A549 treated with AZD2906 at 1 μM for 4 hours (cell line): ENCODE measurements around the gene PLEKHG7. TPM values are rescaled to one million over a fixed set of nuclear protein-coding genes. Genes with fewer than 3 reads are reported as not detected.

ENCODE experiments used
- total RNA-seq: library from RNA; stranded (reverse); fragments of 200-300 nt; extraction: Qiagen RNA extraction; gene quantifications from 5 replicates; pipeline ENCODE4 v1.2.3, GENCODE V29; 2022

PLEKHG7 gene, protein sequence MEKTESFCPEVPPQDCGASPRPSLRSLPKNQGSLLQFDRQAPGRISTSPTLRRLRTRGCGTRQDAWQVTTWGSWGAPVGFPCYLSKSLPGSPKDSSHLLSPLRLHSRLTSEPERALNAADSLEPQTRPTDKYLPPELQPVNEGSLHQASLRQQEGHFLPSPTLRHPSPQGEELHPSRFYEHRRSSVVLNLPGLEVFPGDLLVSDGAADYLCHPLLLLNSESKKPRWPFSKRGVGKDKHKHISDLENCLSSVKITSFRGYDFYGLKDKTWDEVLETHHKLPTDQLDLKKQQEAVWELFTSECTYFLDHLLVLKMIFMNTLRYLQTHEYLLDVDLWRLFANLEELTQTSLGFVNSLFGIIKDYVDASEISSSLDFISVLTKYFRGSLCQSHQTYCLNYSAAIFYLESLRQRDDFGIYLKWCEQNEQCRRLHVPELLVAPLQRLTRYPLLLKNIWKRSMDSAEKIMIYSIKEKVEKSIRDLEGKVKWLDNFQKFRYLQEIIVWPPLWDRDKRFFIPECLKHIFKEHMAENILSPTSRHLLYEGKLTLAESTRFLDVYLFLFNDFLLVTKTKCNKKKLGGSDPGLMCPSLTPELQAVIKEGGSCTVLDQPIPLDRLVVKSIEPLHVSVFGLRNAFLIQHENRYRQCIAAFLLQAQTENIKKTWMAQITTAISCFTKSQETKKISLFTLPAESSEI
- not detected in 5 replicates for total RNA-seq

GRCh38 chr12:92702754-92703679, at the start of gene PLEKHG7:
PLEKHG7 (plus strand) TSS chr12:92702989; CDS start chr12:92706632, 3,643 bp downstream.

Other genes with a start within 250 kb of the PLEKHG7 start
- 3.6 to 8.1 TPM (median 5.4 TPM) in 5 replicates for gene EEA1, start 226.3 kb downstream of the PLEKHG7 start, total RNA-seq